Thyroid gland (tissue), 4 donors: ENCODE data around the gene KCNMA1. TPM values are rescaled to one million over a fixed set of nuclear protein-coding genes. Genes with fewer than 3 reads are reported as not detected.

Source experiments
- DNase-seq, 2 donors: peaks; one replicate each; pipeline ENCODE4 v3.0.0-alpha.2; 2019
- H3K27ac ChIP-seq, 3 donors: fragments of 200-600 bp; sonication (generic); 1 replicate in 2 of 3; 2 replicates in 1 of 3; pipeline ENCODE4 v1.5.1; 2016 to 2019; ENCODE audit warnings: mild to moderate bottlenecking in 1 of 3, moderate library complexity in 1 of 3
- H3K27me3 ChIP-seq: fragments of 200-600 bp; sonication (generic); one replicate; pipeline ENCODE4 v1.5.1; 2019
- H3K36me3 ChIP-seq, 2 donors: fragments of 200-600 bp; sonication (generic); one replicate each; pipeline ENCODE4 v1.5.1; 2016 to 2019
- H3K4me1 ChIP-seq, 2 donors: fragments of 200-600 bp; sonication (generic); one replicate each; pipeline ENCODE4 v1.5.1; 2017 to 2019
- H3K4me3 ChIP-seq, 3 donors: fragments of 200-600 bp; sonication (generic); replicated peaks in 1 of 3; 1 replicate in 2 of 3; 2 replicates in 1 of 3; pipeline ENCODE4 v1.5.1; 2016; ENCODE audit warnings: mild to moderate bottlenecking in 1 of 3
- H3K9me3 ChIP-seq: fragments of 200-600 bp; sonication (generic); one replicate; pipeline ENCODE4 v1.5.1; 2017
- CTCF ChIP-seq, 6 experiments: fragments of 200-600 bp in 3 of 6; fragments of 450-650 bp in 3 of 6; sonication (generic) in 3 of 6; IDR thresholded peaks; one replicate each; pipeline ENCODE4 v1.5.1; 2016 to 2019; ENCODE audit warnings: antibody characterized with exemption in 6 of 6, mild to moderate bottlenecking in 2 of 6, inconsistent platforms in 1 of 6, moderate library complexity in 1 of 6
- POLR2A ChIP-seq, 2 donors: fragments of 450-650 bp; IDR thresholded peaks; one replicate each; pipeline ENCODE4 v1.6.1; 2017; ENCODE audit warnings: antibody characterized with exemption in 2 of 2, mild to moderate bottlenecking in 2 of 2, moderate library complexity in 1 of 2
- WGBS, 2 donors: methylation state at CpG; one replicate each; pipeline ENCODE4 v1.1.5; 2017; 5-methylcytosine and 5-hydroxymethylcytosine counted together
- intact Hi-C: fragments of 100-400 bp; cut with DNase I; formaldehyde crosslinking; loops from one replicate; pipeline ENCODE4 v1.15.1; 2023
- total RNA-seq, 4 donors: library from RNA; depleted of rRNA; stranded (reverse); fragments of >200 nt; gene quantifications; one replicate each; pipeline ENCODE4 v1.2.3, GENCODE V29; 2016

The KCNMA1 gene
- total RNA-seq, 4 donors from 2014 or later, result 2.5 to 5.1 (median 3.6) TPM

DNA sequence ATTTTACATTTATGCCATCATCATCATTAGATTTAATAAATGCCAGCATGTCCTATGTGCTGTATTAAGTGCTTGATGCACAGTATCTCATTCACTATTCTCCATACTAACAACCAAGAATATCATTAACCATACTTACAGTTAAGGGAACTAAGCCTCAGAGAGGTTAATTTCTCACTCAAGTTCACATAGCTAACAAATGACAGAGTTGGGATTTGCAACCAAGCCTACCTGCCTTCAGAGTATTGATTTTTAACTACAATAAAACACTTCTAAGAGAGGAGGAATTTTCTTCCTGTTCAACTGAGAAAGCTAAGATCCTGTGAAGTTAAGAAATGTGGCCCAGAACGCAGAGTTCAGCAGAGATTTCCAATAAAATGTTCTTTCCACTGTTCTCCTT, 403.0 kb downstream of the KCNMA1 start:
- DNase-seq, result no peak
- H3K27ac ChIP-seq, result no peak overlapping the region
- intact Hi-C loops, result no loop called here

GRCh38 chr10:77233466-77233865, 404.1 kb downstream of the KCNMA1 start:
- H3K27ac ChIP-seq, result no peak overlapping the region

More for the DNA sequence above, 403.0 kb downstream of the KCNMA1 start:
- peaks cover 5 to 25% of the 10 kb centered on the region in 2 donors for H3K4me1 ChIP-seq
- no peaks in the 10 kb centered on the region for H3K36me3 ChIP-seq
- WGBS, 2 donors, result 83 to 89% methylated on average over 1 of the region's 1 CpG
- no peaks in the 10 kb centered on the region for H3K27me3 ChIP-seq
- H3K9me3 ChIP-seq, result no peaks in the 10 kb centered on the region
- no peak for TF ChIP-seq CTCF (IDR thresholded peaks at IDR 0.05)
- TF ChIP-seq POLR2A (IDR thresholded peaks at IDR 0.05), result no peak
- no peak overlapping the region for H3K4me3 ChIP-seq

DNA sequence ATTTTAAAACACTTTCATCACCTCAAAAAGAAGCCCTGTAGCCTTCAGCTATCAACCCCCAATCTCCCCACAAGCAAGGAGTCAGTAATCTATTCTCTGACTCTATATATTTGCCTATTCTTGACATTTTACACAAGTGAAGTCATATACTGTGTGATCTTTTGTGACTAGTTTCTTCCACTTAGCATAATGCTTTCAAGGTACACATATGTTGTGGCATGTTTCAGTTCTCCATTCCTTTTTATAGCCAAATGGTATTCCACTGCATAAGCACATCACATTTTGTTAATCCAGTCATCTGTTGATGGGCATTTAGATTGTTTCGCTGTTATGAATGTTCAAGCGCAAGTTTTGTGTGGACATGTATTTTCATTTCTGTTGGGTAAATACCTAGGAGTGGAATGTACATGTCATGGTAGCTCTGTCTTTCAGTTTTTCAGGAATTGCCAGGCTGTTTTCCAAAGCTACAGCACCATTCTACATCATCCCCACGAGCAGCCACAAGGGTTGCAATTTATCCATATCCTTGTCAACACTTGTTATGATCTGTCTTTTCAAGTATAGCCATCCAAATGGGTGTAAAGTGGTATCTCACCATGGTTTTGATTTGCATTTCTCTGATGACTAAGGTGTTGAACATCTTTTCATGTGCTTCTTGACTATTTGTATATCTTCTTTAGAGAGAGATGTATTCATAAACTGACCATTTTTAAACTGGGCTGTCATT, 405.6 kb downstream of the KCNMA1 start:
- TF ChIP-seq POLR2A (IDR thresholded peaks at IDR 0.05) (no peak), CTCF (IDR thresholded peaks at IDR 0.05) (no peak)
- WGBS, 2 donors, result 67 to 86% methylated on average over 3 of the region's 3 CpGs
- no peak overlapping the region for H3K27ac ChIP-seq
- peaks cover 5 to 12% of the 10 kb centered on the region in 2 donors for H3K4me1 ChIP-seq
- H3K4me3 ChIP-seq, result no peak overlapping the region
- intact Hi-C loops, result no loop called here
- H3K27me3 ChIP-seq, result no peaks in the 10 kb centered on the region
- no peaks in the 10 kb centered on the region for H3K36me3 ChIP-seq
- no peaks in the 10 kb centered on the region for H3K9me3 ChIP-seq
- no peak for DNase-seq

More at GRCh38 chr10:77233466-77233865, 404.1 kb downstream of the KCNMA1 start:
- WGBS, 2 donors, result 94 to 97% methylated on average over 7 of the region's 7 CpGs
- Histone ChIP-seq H3K36me3 (no peaks in the 10 kb centered on the region), H3K27me3 (no peaks in the 10 kb centered on the region), H3K4me3 (no peak overlapping the region), H3K9me3 (no peaks in the 10 kb centered on the region), H3K4me1 (peaks cover 5 to 25% of the 10 kb centered on the region in 2 donors)
- no peak for DNase-seq
- TF ChIP-seq POLR2A (IDR thresholded peaks at IDR 0.05) (no peak), CTCF (IDR thresholded peaks at IDR 0.05) (no peak)
- intact Hi-C loops, result no loop called here

GRCh38 chr10:77231375-77231774, 406.2 kb downstream of the KCNMA1 start:
- no peaks in the 10 kb centered on the region for H3K27me3 ChIP-seq
- H3K27ac ChIP-seq, result no peak overlapping the region
- WGBS, 2 donors, result 46 to 65% methylated on average over 3 of the region's 3 CpGs
- intact Hi-C loops, result no loop called here
- H3K4me1 ChIP-seq, result peaks cover 5 to 11% of the 10 kb centered on the region in 2 donors
- H3K4me3 ChIP-seq, result no peak overlapping the region
- no peak for DNase-seq
- TF ChIP-seq CTCF (IDR thresholded peaks at IDR 0.05), result no peak
- TF ChIP-seq POLR2A (IDR thresholded peaks at IDR 0.05), result no peak
- no peaks in the 10 kb centered on the region for H3K9me3 ChIP-seq
- H3K36me3 ChIP-seq, result no peaks in the 10 kb centered on the region

DNA sequence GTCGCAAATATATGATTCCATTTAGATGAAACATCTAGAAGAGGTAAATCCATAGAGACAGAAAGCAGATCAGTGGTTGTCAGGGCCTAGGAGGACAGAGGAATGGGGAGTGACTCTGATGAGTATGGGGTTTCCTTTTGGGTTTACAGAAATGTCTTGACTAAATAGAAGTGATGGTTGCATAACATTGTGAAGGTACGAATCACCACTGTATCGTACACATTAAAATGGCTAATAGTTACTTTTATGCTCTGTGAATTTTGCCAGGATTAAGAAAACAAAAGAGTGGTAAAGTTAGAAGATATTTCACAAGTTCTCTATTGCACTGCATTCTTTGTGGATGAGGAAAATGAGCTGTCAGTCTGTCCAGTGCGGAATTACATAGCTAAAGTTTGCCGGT, 407.4 kb downstream of the KCNMA1 start:
- H3K27me3 ChIP-seq, result no peaks in the 10 kb centered on the region
- H3K4me3 ChIP-seq, result no peak overlapping the region
- no peak for DNase-seq
- H3K9me3 ChIP-seq, result no peaks in the 10 kb centered on the region
- intact Hi-C loops, result no loop called here
- H3K4me1 ChIP-seq, result peaks cover 8 to 13% of the 10 kb centered on the region in 2 donors
- no peak for TF ChIP-seq CTCF (IDR thresholded peaks at IDR 0.05)
- no peak for TF ChIP-seq POLR2A (IDR thresholded peaks at IDR 0.05)
- no peaks in the 10 kb centered on the region for H3K36me3 ChIP-seq
- H3K27ac ChIP-seq, result no peak overlapping the region
- WGBS, 2 donors, result 91 to 93% methylated on average over 5 of the region's 5 CpGs
